A549 (cell line): ENCODE data around the gene CDC40. TPM values are rescaled to one million over a fixed set of nuclear protein-coding genes. Genes with fewer than 3 reads are reported as not detected.

Experiments used
- ATAC-seq, 2 experiments: fragments of 200-7000 bp in 1 of 2; fragments of >200 bp in 1 of 2; cut with Nextera tagmentation in 1 of 2; cut with Tn5 transposase in 1 of 2; 3 replicates each; pipeline versions ENCODE4 v1.8.0 to v1.9.1; 2018 to 2020; ENCODE audit warnings: mild to moderate bottlenecking in 1 of 2, moderate library complexity in 1 of 2
- CTCF ChIA-PET: fragments of 300-600 bp; sonication (Branson Sonifier 250); formaldehyde crosslinking; extraction: SDS; loops from one replicate; lab custom pipeline; 2021; ENCODE audit warnings: antibody characterized with exemption, inconsistent platforms; lab: Yijun Ruan, JAX
- POLR2A ChIA-PET: fragments of 350-600 bp; formaldehyde crosslinking; extraction: SDS; loops from one replicate; lab custom pipeline; 2021; ENCODE audit warnings: antibody characterized with exemption, inconsistent platforms; lab: Yijun Ruan, JAX
- DNase-seq, 2 experiments: peaks; one replicate each; pipeline versions ENCODE4 v3.0.0 to v3.0.0-alpha.2; 2011 to 2016; ENCODE audit warnings: low read depth in 1 of 2, low spot score in 1 of 2
- FAIRE-seq: peaks from 2 replicates; lab custom pipeline; 2011; peaks lifted over from hg19 to GRCh38; lab: Jason Lieb, UNC
- H3K27ac ChIP-seq, 2 experiments: fragments of >200 bp; sonication (Bioruptor Twin); formaldehyde crosslinking; 3 replicates each; pipeline ENCODE4 v1.5.1; 2016 to 2017
- H3K4me1 ChIP-seq: fragments of >200 bp; sonication (Bioruptor Twin); formaldehyde crosslinking; 3 replicates; pipeline ENCODE4 v1.6.1; 2016
- H3K4me2 ChIP-seq: fragments of >200 bp; sonication (Bioruptor Twin); formaldehyde crosslinking; 3 replicates; pipeline ENCODE4 v1.6.1; 2016
- H3K4me3 ChIP-seq: fragments of >200 bp; sonication (Bioruptor Twin); formaldehyde crosslinking; 3 replicates; pipeline ENCODE4 v1.5.1; 2016
- H3K9me3 ChIP-seq: fragments of >200 bp; sonication (Bioruptor Twin); formaldehyde crosslinking; 3 replicates; pipeline ENCODE4 v1.6.1; 2016
- ATOH8 ChIP-seq: fragments of 250-450 bp; sonication (Bioruptor Pico); IDR thresholded peaks from 2 replicates; pipeline ENCODE4 v1.5.0; 2020; ENCODE audit warnings: low read depth, mild to moderate bottlenecking, moderate library complexity
- CHD4 ChIP-seq: fragments of 200-600 bp; sonication (generic); IDR thresholded peaks from 2 replicates; pipeline ENCODE4 v1.6.1; 2016; ENCODE audit warnings: antibody characterized with exemption, mild to moderate bottlenecking, borderline replicate concordance
- EHMT2 ChIP-seq: fragments of 200-600 bp; sonication (generic); IDR thresholded peaks from 2 replicates; pipeline ENCODE4 v1.6.1; 2016; ENCODE audit warnings: antibody characterized with exemption, low read depth, mild to moderate bottlenecking, moderate library complexity
- ELK1 ChIP-seq: fragments of 150-350 bp; IDR thresholded peaks from 2 replicates; pipeline ENCODE4 v1.6.1; 2014; ENCODE audit warnings: low read depth, mild to moderate bottlenecking, low read length
- ESRRA ChIP-seq: fragments of 150-350 bp; IDR thresholded peaks from 2 replicates; pipeline ENCODE4 v1.6.1; 2014; ENCODE audit warnings: mild to moderate bottlenecking, low read length, borderline replicate concordance
- FOXS1 ChIP-seq: fragments of 250-450 bp; sonication (Bioruptor Pico); IDR thresholded peaks from 2 replicates; pipeline ENCODE4 v1.5.0; 2020; ENCODE audit warnings: mild to moderate bottlenecking, moderate library complexity
- HDAC2 ChIP-seq: fragments of 200-600 bp; sonication (generic); IDR thresholded peaks from 2 replicates; pipeline ENCODE4 v1.6.1; 2016
- HES2 ChIP-seq: fragments of >200 bp; sonication (Bioruptor Twin); formaldehyde crosslinking; IDR thresholded peaks from 2 replicates; pipeline ENCODE4 v1.6.1; 2016
- HOXA7 ChIP-seq: fragments of 250-450 bp; sonication (Bioruptor Pico); IDR thresholded peaks from 2 replicates; pipeline ENCODE4 v1.5.0; 2020; ENCODE audit warnings: mild to moderate bottlenecking, moderate library complexity
- JUNB ChIP-seq: fragments of >200 bp; sonication (Bioruptor Twin); formaldehyde crosslinking; IDR thresholded peaks from 2 replicates; pipeline ENCODE4 v1.6.1; 2016
- KDM5A ChIP-seq: fragments of 200-600 bp; sonication (generic); IDR thresholded peaks from 2 replicates; pipeline ENCODE4 v1.6.1; 2016; ENCODE audit warnings: antibody characterized with exemption, mild to moderate bottlenecking
- MAX ChIP-seq: IDR thresholded peaks from 2 replicates; pipeline ENCODE4 v1.6.1; 2012
- MAZ ChIP-seq: fragments of 150-350 bp; IDR thresholded peaks from 2 replicates; pipeline ENCODE4 v1.6.1; 2014; ENCODE audit warnings: antibody characterized with exemption, low read depth, low read length, borderline replicate concordance
- POLR2A ChIP-seq: IDR thresholded peaks from 2 replicates; pipeline ENCODE4 v1.6.1; 2012; ENCODE audit warnings: mild to moderate bottlenecking, low read length
- RCOR1 ChIP-seq: fragments of 150-350 bp; IDR thresholded peaks from 2 replicates; pipeline ENCODE4 v1.6.1; 2014; ENCODE audit warnings: antibody characterized with exemption, low read length, low read depth
- REST ChIP-seq: fragments of 200-600 bp; sonication (generic); IDR thresholded peaks from 2 replicates; pipeline ENCODE4 v1.6.1; 2016; ENCODE audit warnings: antibody characterized with exemption, mild to moderate bottlenecking, moderate library complexity
- ZFP36 ChIP-seq: fragments of 450-650 bp; IDR thresholded peaks from 2 replicates; pipeline ENCODE4 v1.6.1; 2014; ENCODE audit warnings: borderline replicate concordance; ENCODE audit not compliant: partially characterized antibody
- ZSCAN20 ChIP-seq: fragments of 250-450 bp; sonication (Bioruptor Pico); IDR thresholded peaks from 2 replicates; pipeline ENCODE4 v1.8.0; 2022; ENCODE audit warnings: mild to moderate bottlenecking, moderate library complexity
- WGBS: methylation state at CpG from one replicate; pipeline ENCODE4 v1.1.6; 2017; ENCODE audit errors: missing lambda C conversion rate; 5-methylcytosine and 5-hydroxymethylcytosine counted together
- polyA plus RNA-seq, 4 experiments: library from polyadenylated mRNA; depleted of rRNA in 3 of 4; stranded (reverse); fragments of >200 nt; fragmentation: RNase III in 1 of 4; extraction: RNeasy Plus Mini Kit Qiagen cat#74134 plus additional on column Dnase treatment in 1 of 4; gene quantifications; 2 replicates in 3 of 4; 3 replicates in 1 of 4; pipeline ENCODE4 v1.2.3, GENCODE V29; 2011 to 2017

The CDC40 gene
- polyA plus RNA-seq, 2 of the 4 experiments (the other 2 are of a cell fraction), result 11.6 to 22.2 TPM

- WGBS, result 13% methylated on average over 5 of the region's 5 CpGs
- H3K9me3 ChIP-seq, result no peaks in the 10 kb centered on the region
- ChIA-PET POLR2A (no interaction called here), CTCF (no interaction called here)
- no peaks in the 10 kb centered on the region for H3K4me1 ChIP-seq
- peak in 1 of 2 experiments; percentile 34 for DNase-seq
- H3K27ac ChIP-seq, result no peak overlapping the region
- ATAC-seq, result peak in 1 of 2 experiments; percentile 56; a peak in 4 of 6 replicates
- H3K4me3 ChIP-seq, result no peak overlapping the region
- TF ChIP-seq HES2 (no peak), FOXS1 (no peak)
- no peak overlapping the region for H3K4me2 ChIP-seq
- FAIRE-seq, result no peak
Measured at GRCh38 chr6:110250838-110251237, 70.6 kb downstream of the CDC40 start.

GRCh38 chr6:110255211-110255750, 75.1 kb downstream of the CDC40 start:
- H3K4me3 ChIP-seq, result no peak overlapping the region
- ChIA-PET CTCF (no interaction called here), POLR2A (no interaction called here)
- no peak overlapping the region for H3K4me2 ChIP-seq
- no peaks in the 10 kb centered on the region for H3K4me1 ChIP-seq
- FAIRE-seq (no peak), ATAC-seq (peak; percentile 34 to 51; a peak in 2 of 6 replicates), DNase-seq (peak; percentile 1 to 7)
- H3K9me3 ChIP-seq, result no peaks in the 10 kb centered on the region
- TF ChIP-seq EHMT2 (peak; percentile 50; the same call in 1 of the 2 replicates), HOXA7 (CRISPR knock-in tag) (no peak), REST (peak; percentile 92), HDAC2 (no peak), MAZ (no peak), ATOH8 (CRISPR knock-in tag) (no peak), CHD4 (no peak), JUNB (no peak), MAX (no peak)
- H3K27ac ChIP-seq, result no peak overlapping the region
- WGBS, result 0% methylated on average over 5 of the region's 5 CpGs

- Histone ChIP-seq H3K4me2 (no peak overlapping the region), H3K4me3 (no peak overlapping the region), H3K9me3 (no peaks in the 10 kb centered on the region), H3K4me1 (no peaks in the 10 kb centered on the region), H3K27ac (no peak overlapping the region)
- no peak for FAIRE-seq
- TF ChIP-seq ZFP36 (no peak), RCOR1 (no peak), ESRRA (no peak), HES2 (no peak), ZSCAN20 (CRISPR knock-in tag) (no peak), KDM5A (no peak), POLR2A (no peak), ELK1 (no peak)
- ChIA-PET POLR2A (no interaction called here), CTCF (no interaction called here)
- 29% methylated on average over 2 of the region's 2 CpGs for WGBS
- no peak for ATAC-seq
- DNase-seq, result no peak
Measured at GRCh38 chr6:110256366-110256765, 76.1 kb downstream of the CDC40 start.
